Measurements from ENCODE around the gene ATG2A. TPM values are rescaled to one million over a fixed set of nuclear protein-coding genes. Genes with fewer than 3 reads are reported as not detected.

ATG2A gene
- total and polyA plus RNA-seq, 7 donors, result 11.0 to 21.6 (median 19.5) TPM

GRCh38 chr11:64896448-64897022 is 20.5 kb downstream of the ATG2A start:
- intact Hi-C loops (cut with DNase I), result no loop called here
- TF ChIP-seq CTCF (IDR thresholded peaks at IDR 0.05), result no peak
- H3K27me3 ChIP-seq (ENCODE audit: insufficient read depth in 3 of 3, low read length in 2 of 3), result no peaks in the 10 kb centered on the region
- peaks cover 0 to 62% of the 10 kb centered on the region in 2 donors for H3K36me3 ChIP-seq (ENCODE audit: insufficient read depth in 1 of 2, low read depth in 1 of 2)
- DNase-seq (no peak), ATAC-seq (no peak)
- H3K9me3 ChIP-seq, result no peaks in the 10 kb centered on the region
- H3K4me3 ChIP-seq, result no peak overlapping the region
- no peak overlapping the region for H3K27ac ChIP-seq
- no peaks in the 10 kb centered on the region for H3K4me1 ChIP-seq
- 84 to 87% (median 85%) methylated on average over 14 of the region's 14 CpGs for WGBS, 3 donors

- no peaks in the 10 kb centered on the region for H3K4me1 ChIP-seq
- ATAC-seq (peak in 2 of 4 donors; percentile 9 to 14), DNase-seq (no peak)
- WGBS, 3 donors, result 80 to 87% (median 82%) methylated on average over 34 to 39 of the region's 39 CpGs
- intact Hi-C loops (cut with DNase I), result loop anchor here in 1 of 2 donors (1.0 kb wide), 1 partner anchor 48 kb away; no protein-coding TSS in a partner anchor
- no peak overlapping the region for H3K4me3 ChIP-seq
- TF ChIP-seq CTCF (IDR thresholded peaks at IDR 0.05), result no peak
- H3K27me3 ChIP-seq (ENCODE audit: insufficient read depth in 3 of 3, low read length in 2 of 3), result no peaks in the 10 kb centered on the region
- no peak overlapping the region for H3K27ac ChIP-seq
- peaks cover 0 to 47% of the 10 kb centered on the region in 2 donors for H3K36me3 ChIP-seq (ENCODE audit: insufficient read depth in 1 of 2, low read depth in 1 of 2)
- H3K9me3 ChIP-seq, result no peaks in the 10 kb centered on the region
Observed at GRCh38 chr11:64894812-64895452, 22.1 kb downstream of the ATG2A start.

- peak overlapping the region; percentile 44 for H3K27ac ChIP-seq
Observed at GRCh38 chr11:64894070-64894811, 22.8 kb downstream of the ATG2A start.

More at GRCh38 chr11:64894070-64894811, 22.8 kb downstream of the ATG2A start:
- Histone ChIP-seq H3K9me3 (no peaks in the 10 kb centered on the region), H3K27me3 (ENCODE audit: insufficient read depth in 3 of 3, low read length in 2 of 3) (no peaks in the 10 kb centered on the region), H3K4me3 (no peak overlapping the region), H3K4me1 (no peaks in the 10 kb centered on the region), H3K36me3 (ENCODE audit: insufficient read depth in 1 of 2, low read depth in 1 of 2) (peaks cover 0 to 40% of the 10 kb centered on the region in 2 donors)
- 36 to 42% (median 37%) methylated on average over 13 to 14 of the region's 14 CpGs for WGBS, 3 donors
- ATAC-seq, result peak; percentile 87 to 91 (median 90)
- peak; percentile 90 for TF ChIP-seq CTCF (IDR thresholded peaks at IDR 0.05)
- peak; percentile 89 to 94 for DNase-seq
- intact Hi-C loops (cut with DNase I), result loop anchor here in 1 of 2 donors (1.0 kb wide), 1 partner anchor 47 kb away; no protein-coding TSS in a partner anchor

Measured in psoas muscle (tissue), 8 donors.